ENCODE results near the gene FKBP9. TPM values are rescaled to one million over a fixed set of nuclear protein-coding genes. Genes with fewer than 3 reads are reported as not detected.
A peak's percentile ranks its signal among the peaks of the same experiment; 100 is the strongest.
"Not testable (repeated sequence)": the region's sequence is repeated elsewhere in the genome, so short reads cannot be mapped to it uniquely, and the experiment has no call there.

The FKBP9 gene, protein sequence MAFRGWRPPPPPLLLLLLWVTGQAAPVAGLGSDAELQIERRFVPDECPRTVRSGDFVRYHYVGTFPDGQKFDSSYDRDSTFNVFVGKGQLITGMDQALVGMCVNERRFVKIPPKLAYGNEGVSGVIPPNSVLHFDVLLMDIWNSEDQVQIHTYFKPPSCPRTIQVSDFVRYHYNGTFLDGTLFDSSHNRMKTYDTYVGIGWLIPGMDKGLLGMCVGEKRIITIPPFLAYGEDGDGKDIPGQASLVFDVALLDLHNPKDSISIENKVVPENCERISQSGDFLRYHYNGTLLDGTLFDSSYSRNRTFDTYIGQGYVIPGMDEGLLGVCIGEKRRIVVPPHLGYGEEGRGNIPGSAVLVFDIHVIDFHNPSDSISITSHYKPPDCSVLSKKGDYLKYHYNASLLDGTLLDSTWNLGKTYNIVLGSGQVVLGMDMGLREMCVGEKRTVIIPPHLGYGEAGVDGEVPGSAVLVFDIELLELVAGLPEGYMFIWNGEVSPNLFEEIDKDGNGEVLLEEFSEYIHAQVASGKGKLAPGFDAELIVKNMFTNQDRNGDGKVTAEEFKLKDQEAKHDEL
- 198 TPM for total RNA-seq

DNA sequence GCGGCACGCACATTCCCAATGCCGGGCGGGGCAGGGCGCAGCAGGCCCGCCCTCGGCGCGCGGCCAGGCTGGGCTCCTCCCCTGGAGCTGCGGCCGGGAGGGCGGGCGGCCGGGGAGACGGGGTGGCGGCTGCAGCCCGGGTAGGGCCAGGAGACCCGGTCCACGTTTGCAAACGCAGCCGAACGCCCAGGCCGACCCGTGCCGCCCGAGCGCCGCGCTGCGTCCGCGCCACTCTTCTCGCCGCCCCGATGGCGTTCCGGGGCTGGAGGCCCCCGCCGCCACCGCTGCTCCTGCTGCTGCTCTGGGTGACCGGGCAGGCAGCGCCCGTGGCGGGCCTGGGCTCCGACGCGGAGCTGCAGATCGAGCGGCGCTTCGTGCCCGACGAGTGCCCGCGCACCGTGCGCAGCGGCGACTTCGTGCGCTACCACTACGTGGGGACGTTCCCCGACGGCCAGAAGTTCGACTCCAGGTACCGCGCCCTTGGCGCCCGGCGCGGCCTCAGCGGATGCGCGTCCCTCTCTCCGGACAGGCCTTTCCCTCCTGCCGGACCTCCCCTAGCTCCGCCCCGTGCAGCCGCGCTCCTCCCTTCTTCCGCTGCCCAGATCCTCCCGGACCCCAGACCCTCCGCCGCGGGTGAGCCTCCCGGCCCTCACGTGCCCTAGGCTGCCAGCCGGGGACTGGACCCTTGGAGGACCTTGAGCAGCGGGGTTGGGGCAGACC is at the start of gene FKBP9:
FKBP9 (plus strand) TSS at position 115 of the 720 bp plus-strand sequence; CDS start at position 249, 134 bp downstream.
- peak; percentile 96 for DNase-seq

DNA sequence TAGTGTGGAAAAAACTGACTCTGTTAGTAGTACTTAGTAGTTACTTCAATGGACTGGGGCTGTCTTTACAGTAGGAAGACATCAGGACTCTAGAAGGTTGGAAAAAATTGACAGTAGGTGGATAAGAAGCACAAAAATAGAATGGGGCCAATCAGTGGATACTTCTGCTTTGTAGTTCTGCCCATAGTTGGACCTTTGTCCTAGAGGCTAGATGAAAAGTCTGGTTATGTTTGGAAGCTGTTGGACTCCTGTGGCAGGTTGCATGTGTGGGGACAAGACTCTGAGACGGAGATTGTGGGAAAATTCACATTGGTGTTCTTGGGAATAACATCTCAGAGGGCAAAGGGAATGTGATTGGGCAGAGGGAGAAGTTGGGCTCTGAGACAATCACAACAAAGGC is 47.0 kb upstream of the FKBP9 start:
- no peak for DNase-seq

DNA sequence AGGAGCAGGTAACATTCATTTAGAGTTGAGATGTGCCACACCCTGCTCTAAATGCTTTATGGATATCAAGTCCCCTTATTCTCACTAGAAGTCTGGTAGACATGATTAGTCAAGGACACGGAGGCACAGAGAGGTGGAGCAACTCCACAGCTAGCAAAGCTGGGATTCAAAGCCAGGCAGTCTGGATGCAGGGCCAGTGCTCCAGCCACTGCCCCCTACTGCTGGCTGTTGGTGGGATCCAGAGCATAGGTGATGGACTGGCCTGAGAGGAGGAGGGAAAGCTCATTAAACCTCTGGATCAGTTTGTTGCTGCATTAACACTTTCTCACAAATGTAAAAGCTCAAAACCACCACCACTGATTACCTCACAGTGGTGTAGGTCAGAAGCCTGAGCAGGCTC is 43.1 kb upstream of the FKBP9 start:
- DNase-seq = no peak

DNA sequence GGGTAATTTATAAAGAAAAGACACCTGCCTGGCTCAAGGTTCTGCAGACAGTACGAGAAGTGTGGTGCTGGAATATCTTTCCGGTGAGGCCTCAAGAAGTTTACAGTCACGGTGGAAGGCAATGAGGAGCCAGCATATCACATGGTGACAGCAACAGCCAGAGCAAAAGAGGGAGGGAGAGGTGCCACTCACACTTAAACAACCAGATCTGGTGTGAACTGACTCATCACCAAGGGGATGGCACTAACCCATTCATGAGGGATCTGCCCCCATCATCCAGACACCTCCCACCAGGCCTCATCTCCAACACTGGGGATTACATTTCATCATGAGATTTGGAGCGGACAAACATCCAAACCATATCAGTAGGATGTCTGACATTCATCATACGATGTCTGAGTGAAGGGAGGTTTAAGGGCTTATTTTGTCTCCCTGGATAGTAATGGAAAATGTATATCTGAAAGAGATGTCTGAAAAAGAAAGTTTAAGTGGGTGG is 42.2 kb upstream of the FKBP9 start:
- no peak for DNase-seq

DNA sequence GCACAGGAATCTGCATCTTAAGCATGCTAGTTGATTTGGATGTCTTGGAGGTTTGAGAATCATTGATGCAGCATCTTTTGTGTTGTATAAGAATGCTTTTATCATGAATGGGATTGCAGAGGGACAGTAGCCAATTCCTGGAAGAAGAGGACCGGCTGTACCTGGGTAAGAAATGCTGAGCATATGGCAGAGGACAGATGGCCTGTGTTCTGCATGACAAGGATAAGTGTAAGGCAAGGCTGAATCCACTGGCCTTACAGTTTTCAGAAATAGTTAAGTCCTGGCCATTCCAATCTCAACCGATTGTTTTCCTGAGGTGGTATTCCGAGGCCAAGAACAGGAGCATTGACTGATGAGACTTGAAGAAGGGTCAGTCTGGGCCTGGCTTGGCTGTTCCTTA is 41.2 kb upstream of the FKBP9 start:
- DNase-seq = no peak

DNA sequence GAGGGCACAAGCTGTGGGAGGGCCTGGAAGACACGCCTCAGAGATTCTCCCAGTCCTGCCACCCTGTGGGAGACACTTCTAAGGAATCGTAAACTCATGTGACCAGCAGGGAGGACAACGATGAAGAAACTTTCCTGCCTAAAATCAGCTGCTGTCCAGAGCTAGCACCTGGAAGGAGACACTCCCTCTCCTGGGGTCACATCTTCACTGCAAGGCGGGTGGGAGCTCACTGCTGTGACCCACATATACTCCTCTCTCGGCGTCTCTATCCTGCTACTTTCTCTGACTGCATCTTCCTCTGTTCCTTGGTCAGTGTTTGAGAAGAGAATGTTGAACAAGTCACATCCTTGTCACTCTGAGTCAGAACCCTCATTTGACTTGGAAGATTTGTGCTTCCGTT is 40.2 kb upstream of the FKBP9 start:
- DNase-seq = not testable (repeated sequence)

DNA sequence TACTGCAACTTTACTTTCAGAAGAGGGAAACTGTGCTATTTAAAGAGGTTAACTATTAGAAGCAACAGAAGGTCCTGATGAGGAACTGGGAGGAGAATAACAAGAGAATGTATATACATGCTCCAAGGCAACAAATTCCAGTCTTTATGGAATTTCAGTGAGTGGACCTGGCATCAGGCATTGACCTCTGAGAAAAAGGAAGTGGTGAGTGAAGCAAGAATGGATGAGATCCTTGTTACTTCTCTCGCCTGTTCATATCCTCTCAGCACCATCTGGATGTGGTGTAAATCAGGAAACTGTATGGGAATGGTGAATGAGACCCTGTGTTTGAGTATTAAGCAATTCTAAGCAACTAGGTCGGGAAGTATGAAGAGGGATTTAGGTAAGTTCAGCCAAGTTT is 35.3 kb upstream of the FKBP9 start:
- no peak for DNase-seq

DNA sequence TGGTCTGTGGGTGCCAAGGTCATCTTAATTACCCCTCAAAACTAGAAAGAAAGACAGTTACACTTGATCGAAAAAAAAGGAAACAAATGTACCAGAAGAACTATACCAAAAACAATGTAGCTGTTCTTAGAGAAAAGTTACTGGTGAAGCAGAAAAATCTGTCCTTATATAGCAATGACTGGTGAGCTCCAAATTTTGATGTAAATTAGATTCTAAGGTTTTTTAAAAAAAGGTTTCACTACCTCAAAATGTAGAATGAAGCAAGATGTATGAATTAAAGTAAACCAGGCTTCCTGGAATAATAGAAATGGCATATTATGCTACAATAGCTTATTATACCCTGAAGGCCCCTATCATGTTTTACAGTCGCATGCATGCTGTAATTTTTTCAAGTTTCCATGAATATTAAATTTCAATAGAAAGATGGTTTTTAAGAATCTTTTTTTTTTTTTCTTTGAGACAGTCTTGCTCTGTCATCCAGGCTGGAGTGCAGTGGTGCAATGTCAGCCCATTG is 28.4 kb upstream of the FKBP9 start:
- DNase-seq = no peak

DNA sequence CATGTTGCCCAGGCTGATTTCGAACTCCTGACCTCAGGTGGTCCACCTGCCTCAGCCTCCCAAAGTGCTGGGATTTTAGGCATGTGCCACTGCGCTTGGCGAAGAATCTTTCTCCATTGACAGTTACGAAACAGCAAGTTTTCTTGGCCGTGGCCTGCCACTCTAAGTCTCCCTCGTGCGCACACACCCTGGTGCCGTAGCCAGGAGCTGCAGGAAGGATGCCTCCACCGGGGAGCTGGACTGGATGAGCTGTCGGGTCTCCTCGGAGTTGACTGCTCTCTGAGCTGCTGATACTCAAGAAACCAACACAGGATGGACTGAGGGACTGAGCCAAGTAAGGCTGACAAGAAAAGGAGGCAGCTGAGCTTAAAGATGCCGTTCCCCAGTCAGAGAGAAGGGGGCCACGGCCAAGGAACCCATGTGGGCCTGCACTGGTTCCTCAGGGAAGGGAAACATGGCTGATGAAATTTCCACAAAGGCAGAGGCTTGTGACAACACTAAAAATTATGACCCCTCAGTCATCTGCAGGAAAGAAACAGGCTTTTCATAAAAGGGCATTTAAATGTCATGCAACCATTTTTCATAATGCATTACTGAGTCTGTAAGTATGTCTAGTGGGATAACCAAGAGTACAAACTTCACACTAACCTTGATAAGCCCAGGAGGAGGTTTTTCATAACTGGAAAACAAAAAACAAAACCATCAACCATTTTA is 27.7 kb upstream of the FKBP9 start:
- DNase-seq = no peak

DNA sequence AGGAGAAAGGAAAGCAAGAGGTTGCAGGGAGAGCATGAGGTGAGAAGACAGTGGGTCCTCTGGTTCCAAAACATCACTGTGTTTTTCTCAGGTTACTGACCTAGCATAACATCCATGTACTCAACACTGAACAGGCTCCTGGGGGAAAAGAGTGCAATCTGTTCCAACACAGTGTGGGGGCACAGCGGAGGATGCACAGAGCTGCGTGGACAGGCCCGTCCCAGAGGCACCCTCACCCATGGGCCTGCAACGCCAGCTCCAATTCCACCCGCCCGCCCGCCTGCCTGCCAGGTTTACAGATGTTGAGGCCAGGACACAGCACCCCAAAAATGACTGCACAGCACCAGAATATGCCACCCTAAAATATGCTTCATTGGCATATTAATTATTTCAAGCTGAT is 26.9 kb upstream of the FKBP9 start:
- DNase-seq = no peak

DNA sequence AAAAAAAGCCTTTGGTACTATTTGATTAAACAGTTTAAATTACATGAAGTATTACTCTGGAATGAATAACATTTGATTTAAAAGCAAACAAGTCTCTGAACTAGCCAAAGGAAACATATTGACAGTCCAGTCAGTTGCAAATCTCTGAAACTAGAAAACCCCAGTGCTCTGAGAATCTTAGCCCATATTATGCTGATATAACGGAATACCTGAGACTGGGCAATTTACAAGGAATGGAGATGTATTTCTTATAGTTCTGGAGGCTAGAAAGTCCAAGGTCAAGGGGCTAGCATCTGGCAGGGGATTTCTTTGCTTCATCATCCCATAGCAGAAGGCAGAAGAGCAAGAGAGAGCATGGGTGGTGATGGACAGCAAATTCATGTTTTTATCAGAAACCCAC is 21.7 kb upstream of the FKBP9 start:
- DNase-seq = no peak

DNA sequence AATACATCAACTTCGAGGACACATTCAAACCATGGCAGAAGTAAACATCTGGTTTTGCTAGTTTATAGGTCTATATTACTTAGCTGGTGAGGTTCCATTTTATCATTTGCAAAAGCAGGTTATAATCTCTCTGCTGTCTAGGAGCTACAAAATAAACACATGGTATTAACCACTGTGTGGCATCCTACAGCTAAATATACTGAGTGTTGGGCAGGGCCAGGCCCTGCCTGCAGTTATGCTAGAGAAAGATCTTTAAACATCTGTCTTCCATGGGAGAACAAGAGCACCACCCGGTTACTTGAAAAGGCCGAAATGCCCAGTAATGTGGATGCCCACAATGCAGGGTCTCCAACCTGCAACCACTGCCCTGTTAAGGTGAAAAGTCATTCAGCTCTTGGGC is 20.6 kb upstream of the FKBP9 start:
- DNase-seq = no peak

DNA sequence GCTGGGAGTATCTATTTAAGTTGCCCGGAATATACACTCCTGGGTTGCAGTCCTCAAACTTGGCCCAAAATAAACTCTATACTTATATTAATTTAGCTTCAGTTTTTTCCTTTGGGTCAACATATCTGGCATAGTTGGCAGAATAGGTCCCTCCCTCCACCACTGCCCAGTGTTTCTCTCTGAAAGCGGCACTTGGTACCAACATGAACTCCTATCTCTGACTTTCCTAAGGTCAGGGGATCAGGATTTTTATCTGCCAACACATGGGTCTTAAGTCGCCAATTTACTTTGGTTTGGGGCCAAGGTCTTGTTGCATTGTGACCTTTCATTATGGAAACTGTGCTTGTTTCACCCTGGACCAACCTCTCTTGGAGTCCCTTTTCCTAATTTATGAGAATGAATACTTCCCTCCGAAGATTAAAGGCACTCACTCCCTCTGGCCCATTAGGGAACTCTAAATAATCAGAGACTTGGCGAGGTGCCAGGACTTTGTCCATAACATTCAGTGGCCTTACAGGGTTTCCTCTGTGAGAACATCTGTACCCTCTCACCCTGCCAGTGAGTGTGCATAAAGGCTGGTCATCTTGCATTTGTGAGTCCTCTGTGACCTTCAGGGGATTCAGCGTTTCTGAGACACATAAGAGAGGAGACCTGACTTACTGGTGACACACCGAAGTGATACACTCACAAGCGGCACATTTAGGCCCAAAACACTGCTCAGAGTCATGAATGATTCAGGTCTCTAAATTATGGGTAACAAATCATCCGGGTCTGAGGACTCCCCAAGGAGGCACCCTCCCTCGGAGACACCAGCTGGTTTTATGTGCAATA is 19.7 kb upstream of the FKBP9 start:
- peak; percentile 58 for DNase-seq

DNA sequence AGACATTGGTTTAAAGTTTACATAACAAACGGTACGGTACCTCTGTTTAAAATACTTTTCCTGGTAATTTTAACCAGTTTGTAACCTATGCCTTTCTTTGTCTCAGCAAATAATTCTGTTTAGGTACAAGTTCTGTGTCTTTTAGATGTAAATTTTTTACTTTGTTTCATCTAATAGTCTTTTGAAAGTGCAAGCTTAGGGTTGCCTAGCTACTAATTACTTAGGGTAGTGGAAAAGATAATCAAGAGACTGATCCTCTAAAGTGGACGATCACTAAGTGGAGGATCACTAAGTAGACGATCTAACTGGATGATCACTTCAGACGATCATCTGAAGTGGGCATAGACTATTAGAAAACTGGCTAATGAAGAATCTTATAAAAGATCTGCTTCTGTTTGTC is 16.1 kb upstream of the FKBP9 start:
- no peak for DNase-seq

DNA sequence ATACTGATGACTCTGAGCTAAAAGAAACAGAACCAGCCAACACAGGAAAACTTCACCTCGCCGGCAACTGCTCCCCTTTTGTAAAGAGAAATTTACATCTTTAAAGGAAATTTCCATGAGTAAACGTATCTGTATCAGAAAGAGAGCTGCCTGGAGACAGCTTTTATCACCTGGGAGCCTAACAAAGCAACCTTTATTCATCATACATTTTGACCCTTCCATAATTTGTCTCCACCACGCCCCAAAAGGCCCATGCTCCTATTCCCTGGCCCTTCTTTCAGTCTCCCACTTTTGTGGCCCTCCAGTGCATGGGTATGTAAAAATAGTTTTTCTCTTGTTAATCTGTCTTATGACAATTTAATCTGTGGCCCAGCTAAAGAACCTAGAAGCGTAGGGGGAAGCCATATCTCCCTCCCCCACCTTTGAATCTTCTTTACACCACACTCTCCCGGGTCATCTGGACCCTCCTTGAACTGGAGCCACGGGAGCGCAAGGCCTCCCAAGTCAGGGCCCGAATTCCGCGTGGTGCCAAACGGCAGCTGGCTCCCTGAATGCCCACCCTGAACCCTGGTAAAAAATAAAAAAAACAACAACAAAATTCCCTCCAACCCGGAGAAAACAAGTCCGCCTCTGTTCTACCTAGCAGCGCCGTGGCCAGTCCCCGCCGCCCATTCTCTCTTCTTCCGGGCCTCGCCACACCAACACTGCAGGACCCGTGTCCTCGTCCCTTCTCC is 15.4 kb upstream of the FKBP9 start:
- DNase-seq = peak; percentile 55

DNA sequence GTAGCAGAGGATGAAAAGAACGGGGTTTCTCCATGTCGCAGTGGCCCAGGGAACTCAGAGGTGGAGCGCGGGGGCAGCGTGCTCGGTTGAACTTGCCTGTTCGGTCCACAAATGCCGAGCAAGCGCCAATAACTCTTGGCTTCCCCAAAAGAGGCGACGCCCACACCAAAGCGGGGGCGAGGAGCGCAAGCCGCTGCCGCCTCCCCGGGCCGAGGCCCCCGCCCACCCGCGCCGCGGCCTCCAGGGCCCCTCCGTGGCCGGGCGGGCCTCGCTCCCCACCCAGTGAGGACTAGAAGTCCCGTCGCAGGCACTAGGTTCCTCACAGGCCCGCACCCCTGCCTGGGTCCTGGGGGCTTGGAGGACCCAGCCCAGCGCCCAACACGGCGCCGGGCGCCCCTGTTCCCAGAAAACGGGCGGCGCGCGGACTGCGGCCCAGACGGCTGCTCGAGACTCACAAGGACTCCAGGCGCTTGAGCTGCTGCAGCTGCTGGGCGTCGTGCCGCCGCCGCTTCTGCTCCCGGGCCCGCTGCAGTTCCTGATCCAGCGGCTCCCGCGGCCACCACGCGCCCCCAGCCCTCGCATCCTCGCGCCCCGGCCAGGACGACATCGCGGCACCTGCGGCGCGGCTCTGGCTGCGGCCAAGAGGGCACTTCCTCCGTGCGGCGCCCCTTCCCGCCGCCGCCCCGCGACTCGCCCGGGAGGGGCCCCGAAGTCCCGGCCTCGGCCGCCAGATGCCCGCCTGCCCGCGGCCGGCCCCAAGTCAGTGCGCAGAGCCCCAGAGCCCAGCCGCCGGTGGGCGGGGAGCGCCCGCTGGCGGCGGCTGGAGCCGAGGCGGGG is 14.6 kb upstream of the FKBP9 start:
- DNase-seq = peak; percentile 89

DNA sequence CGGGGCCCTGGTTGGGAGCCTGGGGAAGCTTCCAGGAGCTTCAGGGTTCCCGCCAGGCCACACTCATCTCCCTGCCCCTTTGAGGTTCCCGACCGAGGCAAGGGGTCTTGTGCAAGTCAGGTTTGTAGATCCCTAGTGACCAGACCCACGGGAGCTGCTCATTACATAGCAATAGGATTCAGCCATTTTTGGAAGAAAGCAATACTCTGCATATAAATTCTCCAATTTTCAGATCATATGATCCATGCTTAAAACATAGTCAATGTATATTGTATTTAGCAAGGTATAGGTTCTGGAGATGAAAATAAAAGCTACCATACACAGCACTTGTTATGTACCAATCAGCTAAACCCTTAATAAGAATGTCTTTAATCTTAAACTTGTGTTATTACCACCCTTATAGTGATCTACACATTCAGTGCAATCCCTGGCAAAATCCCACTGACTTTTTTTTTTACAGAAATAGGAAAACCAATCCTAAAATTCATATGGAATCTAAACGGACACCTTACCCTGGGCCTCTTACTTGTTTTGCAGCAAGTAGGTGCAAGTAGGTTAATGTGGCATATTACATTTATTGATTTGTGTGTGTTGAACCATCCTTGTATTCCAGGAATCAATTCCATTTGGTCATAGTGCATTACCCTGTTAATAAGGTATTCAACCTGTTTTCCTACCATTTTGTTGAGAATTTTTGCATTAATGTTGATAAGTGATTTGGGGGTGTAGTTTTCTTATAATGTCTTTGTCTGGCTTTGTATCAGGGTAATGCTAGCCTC is 13.8 kb upstream of the FKBP9 start:
- DNase-seq = no peak

DNA sequence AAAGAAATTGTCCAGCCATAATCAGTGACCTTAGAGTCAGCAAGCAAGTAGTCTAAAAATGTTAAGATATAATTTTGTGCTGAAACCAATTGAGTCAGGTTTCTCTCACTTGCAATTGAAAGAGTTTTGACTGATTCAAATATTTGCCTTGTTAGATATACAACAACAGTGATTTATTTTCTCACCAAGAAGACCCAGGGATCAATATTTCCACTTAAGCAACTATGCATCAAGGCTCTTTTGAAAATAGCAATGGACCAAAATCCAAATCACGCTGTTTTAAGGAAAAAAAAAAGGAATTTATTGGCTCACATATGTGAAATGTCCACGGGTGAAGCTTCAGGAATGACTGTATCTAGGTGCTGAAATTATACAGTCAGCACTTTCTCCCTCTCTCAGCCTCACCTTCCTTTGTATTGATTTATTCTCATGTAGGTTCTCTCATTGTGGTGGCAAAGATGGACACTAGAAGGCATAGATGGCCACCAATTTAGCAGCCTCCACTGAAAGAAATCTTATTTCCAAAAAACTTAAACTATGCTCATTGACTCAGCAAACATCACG is 9.7 kb upstream of the FKBP9 start:
- DNase-seq = no peak

DNA sequence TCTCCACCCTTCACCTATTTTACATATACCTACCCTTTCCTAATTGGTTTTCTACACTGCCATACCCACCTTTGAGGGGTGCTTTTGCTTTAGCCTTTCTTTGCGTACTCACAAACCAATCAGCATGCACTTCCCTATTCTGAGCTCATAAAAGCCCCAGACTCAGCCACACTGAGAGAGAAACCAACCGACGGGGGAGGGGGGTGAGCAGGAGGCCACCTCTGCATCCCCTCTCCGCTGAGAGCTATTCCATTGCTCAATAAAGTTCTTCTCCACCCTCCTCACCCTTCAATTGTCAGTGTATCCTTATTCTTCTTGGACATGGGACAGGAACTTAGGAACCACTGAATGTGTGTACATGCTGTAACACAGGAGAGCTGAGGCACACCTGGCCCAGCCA is 9.0 kb upstream of the FKBP9 start:
- no peak for DNase-seq
